IMR-90 (cell line): ENCODE results near the gene ZRANB3. TPM values are rescaled to one million over a fixed set of nuclear protein-coding genes. Genes with fewer than 3 reads are reported as not detected.

ENCODE experiments used
- ATAC-seq: fragments of 200-7000 bp; cut with Tn5 transposase; 2 replicates; pipeline ENCODE4 v1.9.1; 2020; ENCODE audit warnings: low read depth, mild to moderate bottlenecking, moderate library complexity
- BruUV-seq: library from RNA; stranded (reverse); fragments of 400-500 nt; replicated peaks from 2 replicates; lab custom pipeline; 2021; lab: Mats Ljungman, UMichigan
- CTCF ChIA-PET: fragments of 300-600 bp; formaldehyde crosslinking; extraction: SDS; loops from one replicate; lab custom pipeline; 2021; ENCODE audit warnings: antibody characterized with exemption; lab: Yijun Ruan, JAX
- POLR2A ChIA-PET: fragments of 300-600 bp; sonication (Branson Sonifier 250); formaldehyde crosslinking; loops from one replicate; lab custom pipeline; 2022; ENCODE audit warnings: antibody characterized with exemption; ENCODE audit not compliant: unreplicated experiment; lab: Charles Lee
- DNase-seq: peaks from one replicate; pipeline ENCODE4 v3.0.0; 2013
- H2AFZ ChIP-seq: replicated peaks from 2 replicates; pipeline ENCODE3; 2013; ENCODE audit warnings: low read length, mild to moderate bottlenecking; ENCODE audit not compliant: poor library complexity
- H2AK5ac ChIP-seq: 2 replicates; pipeline ENCODE4 v1.6.1; 2013; ENCODE audit warnings: low read depth, low read length, inconsistent platforms
- H2AK9ac ChIP-seq: replicated peaks from 2 replicates; pipeline ENCODE3; 2013; ENCODE audit warnings: mild to moderate bottlenecking, low read depth, low read length, moderate library complexity; ENCODE audit not compliant: poor library complexity
- H2BK120ac ChIP-seq: 2 replicates; pipeline ENCODE4 v1.6.1; 2013; ENCODE audit warnings: low read depth, low read length, inconsistent platforms
- H2BK15ac ChIP-seq: 3 replicates; pipeline ENCODE4 v1.6.1; 2013; ENCODE audit warnings: low read depth, low read length, inconsistent platforms
- H2BK20ac ChIP-seq: 2 replicates; pipeline ENCODE4 v1.6.1; 2013; ENCODE audit warnings: low read depth, mild to moderate bottlenecking, inconsistent platforms, low read length, moderate library complexity
- H2BK5ac ChIP-seq: 2 replicates; pipeline ENCODE4 v1.6.1; 2013; ENCODE audit warnings: mild to moderate bottlenecking, low read depth, low read length, inconsistent platforms; ENCODE audit not compliant: poor library complexity, severe bottlenecking
- H3K14ac ChIP-seq: replicated peaks from 2 replicates; pipeline ENCODE4 v1.6.1; 2013; ENCODE audit warnings: low read depth, low read length, inconsistent platforms
- H3K18ac ChIP-seq: 2 replicates; pipeline ENCODE4 v1.6.1; 2013; ENCODE audit warnings: low read depth, low read length, control low read depth
- H3K23ac ChIP-seq: 2 replicates; pipeline ENCODE4 v1.6.1; 2013; ENCODE audit warnings: low read depth, low read length, inconsistent platforms
- H3K27ac ChIP-seq: 2 replicates; pipeline ENCODE4 v1.5.1; 2013; ENCODE audit warnings: mild to moderate bottlenecking, control low read depth, low read length; ENCODE audit not compliant: insufficient read depth
- H3K27me3 ChIP-seq: 2 replicates; pipeline ENCODE4 v1.6.1; 2013; ENCODE audit warnings: low read length; ENCODE audit not compliant: control insufficient read depth, insufficient read depth
- H3K36me3 ChIP-seq: 2 replicates; pipeline ENCODE4 v1.6.1; 2013; ENCODE audit warnings: low read length, mixed read lengths; ENCODE audit not compliant: control insufficient read depth, insufficient read depth
- H3K4ac ChIP-seq: 2 replicates; pipeline ENCODE4 v1.6.1; 2013; ENCODE audit warnings: low read depth, low read length, inconsistent platforms
- H3K4me1 ChIP-seq: 2 replicates; pipeline ENCODE4 v1.6.1; 2013; ENCODE audit warnings: low read length, mixed read lengths; ENCODE audit not compliant: control insufficient read depth, insufficient read depth
- H3K4me2 ChIP-seq: 2 replicates; pipeline ENCODE4 v1.6.1; 2013; ENCODE audit warnings: low read depth, mild to moderate bottlenecking, control low read depth, low read length, moderate library complexity
- H3K4me3 ChIP-seq: 2 replicates; pipeline ENCODE4 v1.5.1; 2013; ENCODE audit warnings: low read depth, mild to moderate bottlenecking, control low read depth, low read length, moderate library complexity; ENCODE audit not compliant: insufficient read depth
- H3K56ac ChIP-seq: 2 replicates; pipeline ENCODE4 v1.6.1; 2013; ENCODE audit warnings: low read length, inconsistent platforms; ENCODE audit not compliant: insufficient read depth; ENCODE audit errors: extremely low read depth
- H3K79me1 ChIP-seq, 2 experiments: 2 replicates each; pipeline ENCODE4 v1.6.1; 2013; ENCODE audit warnings: low read length in 2 of 2, inconsistent platforms in 1 of 2, low read depth in 1 of 2
- H3K9ac ChIP-seq: 2 replicates; pipeline ENCODE4 v1.6.1; 2013; ENCODE audit warnings: low read depth, low read length, control low read depth
- H3K9me1 ChIP-seq: 2 replicates; pipeline ENCODE4 v1.6.1; 2013; ENCODE audit warnings: low read length, inconsistent platforms; ENCODE audit not compliant: insufficient read depth
- H3K9me3 ChIP-seq: 2 replicates; pipeline ENCODE4 v1.6.1; 2013; ENCODE audit warnings: low read length; ENCODE audit not compliant: control insufficient read depth, insufficient read depth
- H4K20me1 ChIP-seq: 2 replicates; pipeline ENCODE4 v1.6.1; 2013; ENCODE audit warnings: low read length, inconsistent platforms; ENCODE audit not compliant: insufficient read depth
- H4K5ac ChIP-seq: 2 replicates; pipeline ENCODE4 v1.6.1; 2013; ENCODE audit warnings: mild to moderate bottlenecking, low read depth, low read length, control low read depth
- H4K8ac ChIP-seq, 2 experiments: 2 replicates each; pipeline ENCODE4 v1.6.1; 2013; ENCODE audit warnings: low read depth in 2 of 2, low read length in 2 of 2, control low read depth in 1 of 2, inconsistent platforms in 1 of 2
- H4K91ac ChIP-seq: 2 replicates; pipeline ENCODE4 v1.6.1; 2013; ENCODE audit warnings: low read depth, low read length, inconsistent platforms; ENCODE audit not compliant: insufficient read depth
- NFE2L2 ChIP-seq: fragments of 150-350 bp; IDR thresholded peaks from 2 replicates; pipeline ENCODE4 v1.6.1; 2016; ENCODE audit warnings: low read depth, mild to moderate bottlenecking, low read length
- USF2 ChIP-seq: fragments of 150-350 bp; IDR thresholded peaks from 2 replicates; pipeline ENCODE4 v1.6.1; 2017; ENCODE audit warnings: mild to moderate bottlenecking, antibody characterized with exemption, low read length, low read depth
- WGBS, 2 experiments: methylation state at CpG; one replicate each; pipeline versions ENCODE4 v1.1.5 to v1.1.7; 2013; ENCODE audit warnings: missing lambda C conversion rate in 2 of 2; ENCODE audit not compliant: insufficient read length in 1 of 2; ENCODE audit errors: extremely low coverage in 2 of 2; 5-methylcytosine and 5-hydroxymethylcytosine counted together
- dilution Hi-C: fragments of 300-500 bp; cut with HindIII; formaldehyde crosslinking; loops from one replicate; pipeline ENCODE4 v1.14.3; 2018; ENCODE audit warnings: low sequenced_read_pairs; ENCODE audit not compliant: unreplicated experiment
- in situ Hi-C: fragments of 300-500 bp; cut with MboI; formaldehyde crosslinking; loops from 3 replicates; pipeline ENCODE4 v1.14.3; 2019; ENCODE audit warnings: low sequenced_read_pairs, inconsistent platforms, mixed read lengths
- intact Hi-C: fragments of 100-400 bp; cut with micrococcal nuclease; formaldehyde crosslinking; loops from 2 replicates; pipeline ENCODE4 v1.10.0; 2022
- polyA plus RNA-seq, 3 experiments: library from polyadenylated mRNA; depleted of rRNA; stranded (reverse); fragments of >200 nt; gene quantifications; 2 replicates each; pipeline ENCODE4 v1.2.3, GENCODE V29; 2012; ENCODE audit warnings: low replicate concordance in 1 of 3
- total RNA-seq: library from RNA; depleted of rRNA; stranded (reverse); fragments of >200 nt; gene quantifications from 2 replicates; pipeline ENCODE4 v1.2.3, GENCODE V29; 2012

Gene ZRANB3
- total and polyA plus RNA-seq, 2 of the 4 experiments (the other 2 are of a cell fraction): 3.4 to 9.3 TPM

GRCh38 chr2:135563793-135564192, 32.8 kb upstream of the ZRANB3 start:
- Histone ChIP-seq H3K56ac (no peak overlapping the region), H2AFZ (no peak overlapping the region), H3K36me3 (no peaks in the 10 kb centered on the region; the same call in 1 of the 2 replicates), H2BK5ac (no peak overlapping the region), H2AK9ac (no peak overlapping the region), H3K27ac (no peak overlapping the region), H4K8ac (no peak overlapping the region), H3K4me3 (no peak overlapping the region), H3K4me2 (no peak overlapping the region), H2BK120ac (no peak overlapping the region), H3K79me1 (peaks cover 21 to 27% of the 10 kb centered on the region in 2 experiments), H3K9ac (no peak overlapping the region), H4K91ac (no peak overlapping the region), H4K20me1 (no peaks in the 10 kb centered on the region; the same call in none of the 2 replicates), H4K5ac (no peak overlapping the region), H3K18ac (no peak overlapping the region), H2AK5ac (no peak overlapping the region), H3K9me1 (no peaks in the 10 kb centered on the region; the same call in 1 of the 2 replicates), H3K9me3 (no peaks in the 10 kb centered on the region), H3K4me1 (no peaks in the 10 kb centered on the region), H2BK20ac (no peak overlapping the region), H3K23ac (no peak overlapping the region), H3K4ac (no peak overlapping the region), H3K14ac (no peak overlapping the region), H2BK15ac (no peak overlapping the region), H3K27me3 (no peaks in the 10 kb centered on the region)
- ATAC-seq: 0 out of 2 replicates have a peak, but pooled peaks have one; percentile 14
- in situ Hi-C loops: no loop called here
- no TSS peak for BruUV-seq
- ChIA-PET POLR2A (no interaction called here), CTCF (no interaction called here)
- peak; percentile 54 for DNase-seq
- TF ChIP-seq NFE2L2: no peak
- 0 out of 2 replicates have a peak, but pooled peaks have one; percentile 11 for TF ChIP-seq USF2
- WGBS, 2 experiments: no CpG with 5 or more reads among the region's 4 CpGs
- dilution Hi-C loops: no loop called here
- intact Hi-C loops: no loop called here
